HG02938 (cell line): ENCODE measurements around the gene ZNF646.

Source experiments
- ATAC-seq: cut with Tn5 transposase; IDR thresholded peaks from one replicate; pipeline ENCODE4 v1.9.1; 2021; ENCODE audit warnings: mild to moderate bottlenecking, moderate library complexity; ENCODE audit not compliant: unreplicated experiment

ZNF646 gene

GRCh38 chr16:31064882-31065461 is 9.2 kb upstream of the ZNF646 start:
- no peak for ATAC-seq

DNA sequence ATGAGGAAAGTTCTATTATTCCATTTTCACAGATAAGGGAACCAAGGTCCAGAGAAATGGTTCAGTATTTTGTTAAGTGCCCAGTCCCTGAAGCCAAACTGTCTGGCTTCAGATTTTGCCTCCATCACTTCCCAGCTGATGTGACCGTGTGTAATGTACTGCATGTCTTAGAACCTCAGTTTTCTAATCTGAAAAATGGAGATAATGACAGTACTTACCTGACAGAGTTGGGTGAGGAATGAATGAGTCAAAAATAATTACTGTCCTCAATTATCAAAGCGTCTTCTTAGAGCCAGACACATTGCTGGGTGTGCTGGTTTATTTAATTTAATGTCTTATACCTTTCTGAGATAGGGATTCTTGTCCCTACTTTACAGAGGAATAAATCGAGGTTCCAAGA is 6.9 kb upstream of the ZNF646 start:
- ATAC-seq, result no peak

GRCh38 chr16:31071861-31072260 is 2.4 kb upstream of the ZNF646 start:
- no peak for ATAC-seq

GRCh38 chr16:31072540-31073141 is 1.6 kb upstream of the ZNF646 start:
- no peak for ATAC-seq

GRCh38 chr16:31073142-31073969 is 866 bp upstream of the ZNF646 start:
- ATAC-seq, result peak; percentile 49

- ATAC-seq, result no peak
Measured at GRCh38 chr16:31074814-31075183, 577 bp downstream of the ZNF646 start.

DNA sequence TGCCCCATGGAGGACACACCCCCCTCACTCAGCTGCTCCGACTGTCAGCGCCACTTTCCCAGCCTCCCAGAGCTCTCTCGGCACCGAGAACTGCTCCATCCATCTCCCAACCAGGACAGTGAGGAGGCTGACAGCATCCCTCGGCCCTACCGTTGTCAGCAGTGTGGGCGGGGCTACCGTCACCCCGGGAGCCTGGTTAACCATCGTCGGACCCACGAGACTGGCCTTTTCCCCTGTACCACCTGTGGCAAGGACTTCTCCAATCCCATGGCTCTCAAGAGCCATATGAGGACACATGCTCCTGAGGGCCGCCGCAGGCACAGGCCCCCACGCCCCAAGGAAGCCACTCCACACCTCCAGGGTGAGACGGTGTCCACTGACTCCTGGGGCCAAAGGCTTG is 2.1 kb downstream of the ZNF646 start:
- ATAC-seq, result no peak

DNA sequence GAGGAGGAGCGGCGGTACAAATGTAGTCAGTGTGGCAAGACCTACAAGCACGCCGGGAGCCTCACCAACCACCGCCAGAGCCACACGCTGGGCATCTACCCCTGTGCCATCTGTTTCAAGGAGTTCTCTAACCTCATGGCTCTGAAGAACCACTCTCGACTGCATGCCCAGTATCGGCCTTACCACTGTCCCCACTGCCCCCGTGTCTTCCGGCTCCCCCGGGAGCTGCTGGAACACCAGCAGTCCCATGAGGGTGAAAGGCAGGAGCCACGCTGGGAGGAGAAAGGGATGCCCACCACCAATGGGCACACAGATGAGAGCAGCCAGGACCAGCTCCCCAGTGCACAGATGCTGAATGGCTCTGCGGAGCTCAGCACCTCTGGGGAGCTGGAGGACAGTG is 2.8 kb downstream of the ZNF646 start:
- ATAC-seq, result no peak

DNA sequence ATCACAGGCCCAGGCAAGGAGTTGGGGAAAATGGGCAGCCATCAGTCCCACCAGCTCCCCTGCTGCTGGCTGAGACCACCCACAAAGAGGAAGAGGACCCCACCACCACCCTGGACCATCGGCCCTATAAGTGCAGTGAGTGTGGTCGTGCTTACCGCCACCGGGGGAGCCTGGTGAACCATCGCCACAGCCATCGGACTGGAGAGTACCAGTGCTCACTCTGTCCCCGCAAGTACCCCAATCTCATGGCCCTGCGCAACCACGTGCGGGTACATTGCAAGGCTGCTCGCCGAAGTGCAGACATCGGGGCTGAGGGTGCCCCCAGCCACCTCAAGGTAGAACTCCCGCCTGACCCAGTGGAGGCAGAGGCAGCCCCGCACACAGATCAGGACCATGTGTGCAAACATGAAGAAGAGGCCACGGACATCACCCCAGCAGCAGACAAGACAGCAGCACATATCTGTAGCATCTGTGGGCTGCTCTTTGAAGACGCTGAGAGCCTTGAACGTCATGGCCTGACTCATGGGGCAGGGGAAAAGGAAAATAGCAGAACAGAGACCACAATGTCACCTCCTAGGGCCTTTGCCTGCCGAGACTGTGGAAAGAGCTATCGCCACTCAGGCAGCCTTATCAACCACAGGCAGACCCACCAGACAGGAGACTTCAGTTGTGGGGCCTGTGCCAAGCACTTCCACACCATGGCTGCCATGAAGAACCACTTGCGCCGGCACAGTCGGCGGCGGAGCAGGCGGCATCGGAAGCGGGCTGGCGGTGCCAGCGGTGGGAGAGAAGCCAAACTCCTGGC is 3.6 kb downstream of the ZNF646 start:
- ATAC-seq, result no peak

- no peak for ATAC-seq
Measured at GRCh38 chr16:31078597-31079341, 4.5 kb downstream of the ZNF646 start.

GRCh38 chr16:31079342-31079944 is 5.2 kb downstream of the ZNF646 start:
- ATAC-seq, result no peak

DNA sequence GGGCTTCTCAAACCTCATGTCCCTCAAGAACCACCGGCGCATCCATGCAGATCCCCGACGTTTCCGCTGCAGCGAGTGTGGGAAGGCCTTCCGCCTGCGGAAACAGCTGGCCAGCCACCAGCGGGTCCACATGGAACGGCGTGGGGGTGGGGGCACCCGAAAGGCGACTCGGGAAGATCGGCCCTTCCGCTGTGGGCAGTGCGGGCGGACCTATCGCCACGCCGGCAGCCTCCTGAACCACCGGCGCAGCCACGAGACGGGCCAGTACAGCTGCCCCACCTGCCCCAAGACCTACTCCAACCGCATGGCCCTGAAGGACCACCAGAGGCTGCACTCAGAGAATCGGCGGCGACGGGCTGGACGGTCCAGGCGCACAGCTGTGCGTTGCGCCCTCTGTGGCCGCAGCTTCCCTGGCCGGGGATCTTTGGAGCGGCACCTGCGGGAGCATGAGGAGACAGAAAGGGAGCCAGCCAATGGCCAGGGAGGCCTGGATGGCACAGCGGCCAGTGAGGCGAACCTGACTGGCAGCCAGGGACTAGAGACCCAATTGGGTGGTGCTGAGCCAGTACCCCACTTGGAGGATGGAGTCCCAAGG is 5.9 kb downstream of the ZNF646 start:
- no peak for ATAC-seq

DNA sequence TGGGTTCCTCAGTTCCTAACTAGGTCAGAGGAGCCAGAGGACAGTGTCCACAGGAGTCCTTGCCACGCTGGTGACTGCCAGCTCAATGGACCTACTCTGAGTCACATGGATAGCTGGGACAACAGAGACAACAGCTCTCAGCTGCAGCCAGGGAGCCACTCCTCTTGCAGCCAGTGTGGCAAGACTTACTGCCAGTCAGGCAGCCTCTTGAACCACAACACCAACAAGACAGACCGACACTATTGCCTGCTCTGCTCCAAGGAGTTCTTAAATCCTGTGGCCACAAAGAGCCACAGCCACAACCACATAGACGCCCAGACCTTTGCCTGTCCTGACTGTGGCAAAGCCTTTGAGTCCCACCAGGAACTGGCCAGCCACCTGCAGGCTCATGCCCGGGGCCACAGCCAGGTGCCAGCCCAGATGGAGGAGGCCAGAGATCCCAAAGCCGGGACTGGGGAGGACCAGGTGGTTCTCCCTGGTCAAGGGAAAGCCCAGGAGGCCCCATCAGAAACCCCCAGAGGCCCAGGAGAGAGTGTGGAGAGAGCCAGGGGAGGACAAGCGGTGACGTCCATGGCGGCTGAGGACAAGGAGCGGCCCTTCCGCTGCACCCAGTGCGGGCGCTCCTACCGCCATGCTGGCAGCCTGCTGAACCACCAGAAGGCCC is 6.7 kb downstream of the ZNF646 start:
- ATAC-seq, result no peak

DNA sequence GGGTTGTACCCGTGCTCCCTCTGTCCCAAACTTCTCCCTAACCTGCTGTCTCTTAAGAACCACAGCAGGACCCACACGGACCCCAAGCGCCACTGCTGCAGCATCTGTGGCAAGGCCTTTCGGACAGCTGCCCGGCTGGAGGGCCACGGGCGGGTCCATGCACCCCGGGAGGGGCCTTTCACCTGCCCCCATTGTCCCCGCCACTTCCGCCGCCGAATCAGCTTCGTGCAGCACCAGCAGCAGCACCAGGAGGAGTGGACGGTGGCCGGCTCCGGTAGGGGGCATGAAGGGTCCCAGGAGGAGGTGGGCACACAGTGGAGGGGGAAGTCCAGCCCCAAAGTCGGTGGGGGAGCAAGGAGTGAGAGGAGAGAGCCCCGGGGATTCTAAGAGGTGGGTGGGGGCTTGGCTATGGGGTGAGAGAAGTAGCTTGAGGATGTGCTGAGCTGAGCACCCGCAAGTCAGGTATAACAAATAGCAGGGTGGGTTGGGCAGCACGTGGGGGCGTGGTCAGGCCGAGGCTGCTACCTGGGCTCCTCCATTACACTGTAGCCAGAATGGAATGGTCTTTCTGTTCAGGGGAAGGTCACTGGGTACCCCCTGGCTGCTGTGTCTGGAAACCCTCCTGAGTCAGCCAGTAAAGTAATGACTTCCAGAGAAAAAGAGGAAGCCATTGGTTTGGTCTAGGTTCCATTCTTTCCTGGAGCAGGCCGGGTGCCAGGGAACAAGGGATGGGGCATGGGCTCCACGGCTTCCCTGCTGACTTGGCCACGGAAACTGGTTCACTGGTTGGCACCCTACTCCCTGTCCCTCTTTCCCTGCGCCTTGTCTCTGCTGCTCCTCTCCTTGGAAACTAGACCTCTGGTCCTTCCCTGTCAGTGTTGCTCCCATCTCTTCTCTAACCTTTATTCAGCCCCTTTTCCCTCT is 7.5 kb downstream of the ZNF646 start:
- ATAC-seq, result no peak

DNA sequence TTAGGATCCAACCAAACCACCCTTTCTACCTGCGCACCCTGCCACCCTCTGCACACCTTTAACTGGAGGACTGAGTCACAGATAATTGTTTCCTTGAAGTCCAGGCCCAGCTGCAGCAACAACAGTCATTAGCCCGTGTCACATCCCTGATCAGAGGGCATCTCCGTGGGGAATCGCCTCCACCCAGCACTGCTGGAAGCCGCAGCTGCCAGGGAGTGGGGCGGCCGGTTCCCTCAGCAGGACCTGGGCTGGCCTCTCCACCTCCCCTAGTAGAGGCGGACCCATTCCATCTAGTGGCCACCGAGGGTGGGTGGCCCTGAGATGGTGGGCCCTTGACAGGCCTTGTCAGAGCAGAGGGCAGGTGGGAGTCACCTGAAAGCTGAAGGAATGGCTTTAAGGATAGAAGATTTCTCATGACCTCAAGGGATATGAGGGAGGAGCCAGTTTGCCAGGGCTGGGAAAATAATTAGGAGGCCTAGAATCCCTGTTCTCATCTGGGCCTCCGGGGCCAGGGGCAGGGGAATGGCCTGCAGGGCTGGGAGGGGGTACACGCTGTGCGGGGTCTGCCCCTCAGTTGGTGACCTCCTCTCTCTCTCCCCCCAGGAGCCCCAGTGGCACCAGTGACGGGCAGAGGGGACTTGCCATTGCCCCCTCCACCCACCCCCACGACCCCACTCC is 8.3 kb downstream of the ZNF646 start:
- no peak for ATAC-seq

- ATAC-seq, result no peak
Measured at GRCh38 chr16:31083081-31083480, 8.9 kb downstream of the ZNF646 start.

DNA sequence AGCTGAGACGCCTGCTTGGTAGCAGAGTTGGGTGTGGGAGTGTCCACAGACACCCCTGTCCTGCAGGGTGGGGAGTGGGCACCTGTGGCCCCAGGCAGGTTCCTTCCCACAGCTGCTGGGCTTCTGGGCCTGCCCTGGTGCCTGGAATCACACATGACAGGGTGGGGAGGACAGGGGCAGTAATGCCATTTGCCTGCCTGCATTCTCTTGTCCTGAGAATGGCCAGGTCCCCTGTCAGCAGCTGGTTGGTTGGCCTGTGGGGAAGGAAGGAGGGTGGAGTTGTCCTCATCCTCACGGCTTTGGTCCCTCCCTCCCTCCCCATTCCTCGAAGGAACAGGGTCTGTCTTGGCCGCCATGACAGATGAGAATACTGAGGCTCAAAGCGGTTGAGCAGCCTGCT is 9.3 kb downstream of the ZNF646 start:
- no peak for ATAC-seq

GRCh38 chr16:31083981-31084380 is 9.8 kb downstream of the ZNF646 start:
- no peak for ATAC-seq
